NB4 (cell line): Measurements from ENCODE around the gene SRXN1.

Source experiments
- CTCF ChIP-seq: IDR thresholded peaks from one replicate; pipeline ENCODE4 v1.5.1; 2012; ENCODE audit warnings: low read depth, low read length
- MAX ChIP-seq: IDR thresholded peaks from 2 replicates; pipeline ENCODE4 v1.6.1; 2011; ENCODE audit warnings: low read depth, low read length
- MYC ChIP-seq: IDR thresholded peaks from 2 replicates; pipeline ENCODE4 v1.6.1; 2011; ENCODE audit warnings: low read depth, low read length
- POLR2A ChIP-seq: IDR thresholded peaks from 2 replicates; pipeline ENCODE4 v1.6.1; 2011; ENCODE audit warnings: mild to moderate bottlenecking; ENCODE audit not compliant: insufficient read length; ENCODE audit errors: extremely low read depth

GRCh38 chr20:698276-698675, 45.3 kb upstream of the SRXN1 start:
- TF ChIP-seq CTCF, result no peak
- TF ChIP-seq POLR2A, result no peak
- no peak for TF ChIP-seq MYC
- TF ChIP-seq MAX, result no peak
